ENCODE data around the gene MRPS9.

MRPS9 gene

GRCh38 chr2:105118960-105119359 is 81.1 kb downstream of the MRPS9 start:
- no peak for DNase-seq (ENCODE audit: low read depth in 2 of 3, low spot score in 2 of 3)

GRCh38 chr2:105121434-105121833 is 83.6 kb downstream of the MRPS9 start:
- no peak for DNase-seq (ENCODE audit: low read depth in 2 of 3, low spot score in 2 of 3)

GRCh38 chr2:105125428-105125827 is 87.6 kb downstream of the MRPS9 start:
- no peak for DNase-seq (ENCODE audit: low read depth in 2 of 3, low spot score in 2 of 3)

- DNase-seq (ENCODE audit: low read depth in 2 of 3, low spot score in 2 of 3): no peak
Observed at GRCh38 chr2:105125920-105126319, 88.1 kb downstream of the MRPS9 start.

GRCh38 chr2:105126336-105126735 is 88.5 kb downstream of the MRPS9 start:
- no peak for DNase-seq (ENCODE audit: low read depth in 2 of 3, low spot score in 2 of 3)

- DNase-seq (ENCODE audit: low read depth in 2 of 3, low spot score in 2 of 3): no peak
Observed at GRCh38 chr2:105127289-105127915, 89.5 kb downstream of the MRPS9 start.

GRCh38 chr2:105129722-105130232 is 91.9 kb downstream of the MRPS9 start:
- no peak for DNase-seq (ENCODE audit: low read depth in 2 of 3, low spot score in 2 of 3)

GRCh38 chr2:105130546-105130945 is 92.7 kb downstream of the MRPS9 start:
- no peak for DNase-seq (ENCODE audit: low read depth in 2 of 3, low spot score in 2 of 3)

- DNase-seq (ENCODE audit: low read depth in 2 of 3, low spot score in 2 of 3): no peak
Observed at GRCh38 chr2:105134081-105134480, 96.2 kb downstream of the MRPS9 start.

GRCh38 chr2:105135436-105135835 is 97.6 kb downstream of the MRPS9 start:
- DNase-seq (ENCODE audit: low read depth in 2 of 3, low spot score in 2 of 3): no peak

GRCh38 chr2:105136394-105136793 is 98.5 kb downstream of the MRPS9 start:
- DNase-seq (ENCODE audit: low read depth in 2 of 3, low spot score in 2 of 3): no peak

GRCh38 chr2:105138643-105139042 is 100.8 kb downstream of the MRPS9 start:
- DNase-seq (ENCODE audit: low read depth in 2 of 3, low spot score in 2 of 3): no peak

- no peak for DNase-seq (ENCODE audit: low read depth in 2 of 3, low spot score in 2 of 3)
Observed at GRCh38 chr2:105139556-105140239, 101.8 kb downstream of the MRPS9 start.

GRCh38 chr2:105140240-105140568 is 102.3 kb downstream of the MRPS9 start:
- DNase-seq (ENCODE audit: low read depth in 2 of 3, low spot score in 2 of 3): no peak

- no peak for DNase-seq (ENCODE audit: low read depth in 2 of 3, low spot score in 2 of 3)
Observed at GRCh38 chr2:105141099-105141614, 103.3 kb downstream of the MRPS9 start.

GRCh38 chr2:105142239-105142638 is 104.4 kb downstream of the MRPS9 start:
- no peak for DNase-seq (ENCODE audit: low read depth in 2 of 3, low spot score in 2 of 3)

GRCh38 chr2:105143094-105143466 is 105.2 kb downstream of the MRPS9 start:
- no peak for DNase-seq (ENCODE audit: low read depth in 2 of 3, low spot score in 2 of 3)

- DNase-seq (ENCODE audit: low read depth in 2 of 3, low spot score in 2 of 3): no peak
Observed at GRCh38 chr2:105143467-105144151, 105.7 kb downstream of the MRPS9 start.

- DNase-seq (ENCODE audit: low read depth in 2 of 3, low spot score in 2 of 3): no peak
Observed at GRCh38 chr2:105144152-105144940, 106.5 kb downstream of the MRPS9 start.

- DNase-seq (ENCODE audit: low read depth in 2 of 3, low spot score in 2 of 3): no peak
Observed at GRCh38 chr2:105144941-105145300, 107.1 kb downstream of the MRPS9 start.

GRCh38 chr2:105149272-105149671 is 111.4 kb downstream of the MRPS9 start:
- no peak for DNase-seq (ENCODE audit: low read depth in 2 of 3, low spot score in 2 of 3)
